Astrocyte of the spinal cord (primary cell): ENCODE results near the gene CDHR5.
A peak's percentile ranks its signal among the peaks of the same experiment; 100 is the strongest.

ENCODE experiments used
- DNase-seq: peaks from one replicate; pipeline ENCODE4 v3.0.0; 2011; ENCODE audit warnings: low read depth, low spot score
- H3K4me3 ChIP-seq: 2 replicates; pipeline ENCODE4 v1.5.1; 2011; ENCODE audit warnings: low read depth, mild to moderate bottlenecking, low read length, moderate library complexity
- in situ Hi-C: cut with HindIII; loops from 2 replicates; pipeline ENCODE4 v1.10.0; 2017; ENCODE audit warnings: low sequenced_read_pairs
- TF ChIP-seq, protein P1 (sequence below): IDR thresholded peaks from 2 replicates; pipeline ENCODE4 v1.5.1; 2012; ENCODE audit warnings: low read depth, mild to moderate bottlenecking, low read length, inconsistent platforms

CDHR5 gene

DNA sequence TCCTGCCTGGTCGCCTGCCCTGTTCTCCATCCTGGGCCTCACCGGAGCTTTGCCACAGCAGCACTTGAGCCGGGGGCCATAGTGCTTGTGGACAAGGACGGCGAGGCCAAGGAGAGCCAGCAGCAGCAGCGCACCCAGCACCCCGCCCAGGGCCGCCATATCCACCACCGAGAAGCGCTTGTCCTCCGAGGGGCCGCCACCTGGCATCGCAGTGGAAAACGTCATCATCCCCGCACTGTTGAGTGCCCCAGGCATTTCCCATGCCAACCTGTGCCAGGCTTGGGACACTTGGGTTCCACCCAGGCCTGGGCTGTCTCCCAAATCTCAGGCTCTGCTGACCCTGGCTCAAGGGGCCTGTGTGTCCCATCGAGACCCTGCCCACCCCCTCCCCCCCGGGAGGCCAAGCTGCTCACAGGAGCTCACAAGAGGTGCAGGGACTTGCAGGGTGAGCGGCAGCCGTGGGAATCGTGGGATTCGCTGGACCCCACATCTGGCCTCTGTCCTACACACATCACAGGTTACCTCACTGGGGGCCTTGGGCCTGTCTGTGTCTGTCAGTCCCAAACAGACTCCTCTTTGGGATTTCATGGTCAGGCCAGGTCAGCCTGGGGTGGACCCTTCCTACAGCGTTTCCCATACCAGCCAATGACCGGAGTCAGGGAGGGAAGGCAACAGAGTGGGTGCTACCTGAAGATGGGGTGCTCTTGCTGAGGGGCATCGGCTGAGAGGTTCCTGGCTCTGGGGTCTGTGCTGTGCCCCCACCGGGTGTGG is 6.7 kb downstream of the CDHR5 start:
- in situ Hi-C loops, result no loop called here
- TF ChIP-seq, protein P1, sequence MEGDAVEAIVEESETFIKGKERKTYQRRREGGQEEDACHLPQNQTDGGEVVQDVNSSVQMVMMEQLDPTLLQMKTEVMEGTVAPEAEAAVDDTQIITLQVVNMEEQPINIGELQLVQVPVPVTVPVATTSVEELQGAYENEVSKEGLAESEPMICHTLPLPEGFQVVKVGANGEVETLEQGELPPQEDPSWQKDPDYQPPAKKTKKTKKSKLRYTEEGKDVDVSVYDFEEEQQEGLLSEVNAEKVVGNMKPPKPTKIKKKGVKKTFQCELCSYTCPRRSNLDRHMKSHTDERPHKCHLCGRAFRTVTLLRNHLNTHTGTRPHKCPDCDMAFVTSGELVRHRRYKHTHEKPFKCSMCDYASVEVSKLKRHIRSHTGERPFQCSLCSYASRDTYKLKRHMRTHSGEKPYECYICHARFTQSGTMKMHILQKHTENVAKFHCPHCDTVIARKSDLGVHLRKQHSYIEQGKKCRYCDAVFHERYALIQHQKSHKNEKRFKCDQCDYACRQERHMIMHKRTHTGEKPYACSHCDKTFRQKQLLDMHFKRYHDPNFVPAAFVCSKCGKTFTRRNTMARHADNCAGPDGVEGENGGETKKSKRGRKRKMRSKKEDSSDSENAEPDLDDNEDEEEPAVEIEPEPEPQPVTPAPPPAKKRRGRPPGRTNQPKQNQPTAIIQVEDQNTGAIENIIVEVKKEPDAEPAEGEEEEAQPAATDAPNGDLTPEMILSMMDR, result no peak
- no peak overlapping the region for H3K4me3 ChIP-seq
- no peak for DNase-seq

- no peak for DNase-seq
- TF ChIP-seq, protein P1, result no peak
- H3K4me3 ChIP-seq, result no peak overlapping the region
- in situ Hi-C loops, result no loop called here
Observed at GRCh38 chr11:617199-617911, 7.4 kb downstream of the CDHR5 start.

- no peak overlapping the region for H3K4me3 ChIP-seq
- no peak for DNase-seq
- TF ChIP-seq, protein P1, result no peak
- in situ Hi-C loops, result no loop called here
Observed at GRCh38 chr11:616320-617198, 8.2 kb downstream of the CDHR5 start.

GRCh38 chr11:615504-616319 is 9.0 kb downstream of the CDHR5 start, which contains the start of gene IRF7:
TSS of gene IRF7 (minus strand) at chr11:615950. CDS start at chr11:615364, 586 bp downstream.
- TF ChIP-seq, protein P1, result no peak
- in situ Hi-C loops, result no loop called here
- peak within 1 kb of the TSS; percentile 72 for H3K4me3 ChIP-seq
- DNase-seq, result peak; percentile 93

DNA sequence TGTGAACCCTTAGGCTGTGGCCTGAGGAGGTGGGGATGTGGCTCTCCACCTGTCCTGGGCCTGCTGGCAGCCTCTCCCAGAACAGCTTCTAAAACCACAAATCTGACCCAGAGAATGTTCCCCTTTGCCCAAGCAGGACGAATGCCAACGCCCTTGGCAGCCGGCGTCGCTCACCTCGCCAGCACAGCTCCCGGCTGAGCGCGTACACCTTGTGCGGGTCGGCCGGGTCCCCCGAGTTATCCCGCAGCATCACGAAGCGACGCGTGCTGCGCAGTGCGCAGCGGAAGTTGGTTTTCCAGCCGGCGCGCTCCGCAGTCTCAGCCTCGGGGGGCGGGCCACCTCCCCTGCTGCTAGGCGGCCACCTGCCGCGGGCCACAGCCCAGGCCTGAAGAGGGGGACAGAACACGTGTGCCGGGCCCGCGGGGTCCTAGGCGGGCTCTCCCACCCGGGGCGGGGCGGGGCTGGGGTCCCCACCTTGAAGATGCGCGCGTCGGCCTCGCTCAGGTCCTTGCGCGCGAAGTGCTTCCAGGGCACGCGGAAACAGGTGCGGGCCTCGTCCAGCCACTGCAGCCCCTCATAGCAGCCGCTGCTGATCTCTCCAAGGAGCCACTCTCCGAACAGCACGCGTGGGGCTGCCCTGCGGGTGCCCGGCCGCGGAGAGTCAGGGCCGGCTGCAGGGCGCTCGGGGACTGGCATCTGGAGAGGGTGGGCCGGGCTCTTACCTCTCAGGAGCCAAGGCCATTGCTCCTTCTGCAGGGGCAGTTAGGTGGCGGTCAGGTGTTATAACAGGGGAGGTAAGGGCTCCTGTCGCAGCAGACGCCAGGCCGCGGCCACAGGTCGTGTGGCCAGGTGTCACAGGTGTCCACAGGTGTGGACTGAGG is 9.9 kb downstream of the CDHR5 start:
- in situ Hi-C loops, result no loop called here
- TF ChIP-seq, protein P1, result no peak
- DNase-seq, result no peak
- H3K4me3 ChIP-seq, result peak overlapping the region; percentile 72
